NCI-H2107 treated with DMSO at 0.1 percent for 48 hours (cell line): ENCODE measurements around the gene ABAT.

Source experiments
- DNase-seq: peaks from one replicate; lab custom pipeline; 2025; ENCODE audit not compliant: unreplicated experiment; lab: John Stamatoyannopoulos, UW

ABAT gene

GRCh38 chr16:8808613-8809353 is 134.4 kb downstream of the ABAT start:
- no peak for DNase-seq

GRCh38 chr16:8812162-8812843 is 137.9 kb downstream of the ABAT start:
- no peak for DNase-seq

- no peak for DNase-seq
Observed at GRCh38 chr16:8814095-8814806, 139.8 kb downstream of the ABAT start.

- no peak for DNase-seq
Observed at GRCh38 chr16:8816967-8817655, 142.7 kb downstream of the ABAT start.

GRCh38 chr16:8818504-8819270 is 144.3 kb downstream of the ABAT start:
- no peak for DNase-seq

GRCh38 chr16:8819411-8820034 is 145.1 kb downstream of the ABAT start:
- no peak for DNase-seq

GRCh38 chr16:8822403-8822802 is 148.0 kb downstream of the ABAT start:
- no peak for DNase-seq

GRCh38 chr16:8826278-8826879 is 152.0 kb downstream of the ABAT start:
- no peak for DNase-seq

GRCh38 chr16:8828541-8829165 is 154.2 kb downstream of the ABAT start:
- DNase-seq: no peak

- DNase-seq: no peak
Observed at GRCh38 chr16:8831450-8831849, 157.0 kb downstream of the ABAT start.

- DNase-seq: peak; percentile 2
Observed at GRCh38 chr16:8831871-8832716, 157.7 kb downstream of the ABAT start.

- no peak for DNase-seq
Observed at GRCh38 chr16:8832717-8833105, 158.3 kb downstream of the ABAT start.
